Uterus (tissue), 4 donors: ENCODE data around the gene ADH1C. TPM values are rescaled to one million over a fixed set of nuclear protein-coding genes. Genes with fewer than 3 reads are reported as not detected.

Source experiments
- DNase-seq, 2 donors: peaks; one replicate each; pipeline ENCODE4 v3.0.0-alpha.2; 2019 to 2020
- H3K27ac ChIP-seq, 2 donors: fragments of 200-600 bp; sonication (generic); 1 replicate in 1 of 2; 2 replicates in 1 of 2; pipeline ENCODE4 v1.5.1; 2016 to 2018
- H3K27me3 ChIP-seq, 2 donors: fragments of 200-600 bp; sonication (generic); one replicate each; pipeline ENCODE4 v1.5.1; 2018 to 2019; ENCODE audit warnings: control low read depth in 1 of 2
- H3K36me3 ChIP-seq, 2 donors: fragments of 200-600 bp; sonication (generic); one replicate each; pipeline ENCODE4 v1.5.1; 2019; ENCODE audit warnings: control low read depth in 1 of 2
- H3K4me1 ChIP-seq, 2 donors: fragments of 200-600 bp; sonication (generic); one replicate each; pipeline ENCODE4 v1.5.1; 2018 to 2019; ENCODE audit warnings: control low read depth in 1 of 2
- H3K4me3 ChIP-seq, 2 donors: fragments of 200-600 bp; sonication (generic); 1 replicate in 1 of 2; 2 replicates in 1 of 2; pipeline ENCODE4 v1.5.1; 2018 to 2019; ENCODE audit warnings: mild to moderate bottlenecking in 1 of 2
- H3K9me3 ChIP-seq, 2 donors: fragments of 200-600 bp; sonication (generic); one replicate each; pipeline ENCODE4 v1.5.1; 2019; ENCODE audit warnings: control low read depth in 1 of 2
- POLR2A ChIP-seq, 2 donors: fragments of 450-650 bp; IDR thresholded peaks; one replicate each; pipeline ENCODE4 v1.6.1; 2016; ENCODE audit warnings: antibody characterized with exemption in 2 of 2, mild to moderate bottlenecking in 1 of 2, moderate library complexity in 1 of 2
- intact Hi-C: fragments of 100-400 bp; cut with DNase I; formaldehyde crosslinking; loops from one replicate; pipeline ENCODE4 v1.15.1; 2023; ENCODE audit warnings: low total_unique reads
- total RNA-seq, 4 donors: library from RNA; depleted of rRNA in 3 of 4; stranded (reverse); fragments of >200 nt in 3 of 4; gene quantifications; one replicate each; pipeline versions ENCODE4 v1.1.0 to v1.2.4, GENCODE V29; 2014 to 2023
- TF ChIP-seq, protein P1 (sequence below), 4 experiments: fragments of 200-600 bp in 2 of 4; fragments of 450-650 bp in 2 of 4; sonication (generic) in 2 of 4; IDR thresholded peaks; one replicate each; pipeline ENCODE4 v1.5.1; 2016 to 2019; ENCODE audit warnings: antibody characterized with exemption in 4 of 4, mild to moderate bottlenecking in 2 of 4, moderate library complexity in 1 of 4
- donor health status: DM: yes; HTN: yes; CAD: no.

The ADH1C gene
- total RNA-seq, 4 donors from 2014 or later: 0.29 to 4.7 (median 2.3) TPM

DNA sequence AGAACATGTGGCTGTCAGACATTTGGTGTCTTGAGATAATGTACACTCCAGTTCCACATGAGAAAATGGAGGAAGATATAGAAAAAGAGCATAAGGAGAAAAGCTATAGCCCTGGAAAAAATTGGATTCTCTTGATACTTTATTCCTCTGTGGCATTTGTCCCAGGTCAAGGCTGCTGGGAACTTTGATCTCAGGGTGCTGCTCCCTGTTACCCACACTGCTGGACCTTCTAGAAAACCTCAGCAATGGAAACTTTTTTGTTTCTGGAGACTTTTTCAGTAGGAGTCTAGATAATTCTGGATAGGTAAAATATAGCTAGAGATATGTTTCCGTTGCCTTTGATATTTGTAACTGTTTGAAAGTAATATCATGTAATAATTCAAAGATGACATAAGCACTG, 11.1 kb downstream of the ADH1C start:
- TF ChIP-seq, protein P1, sequence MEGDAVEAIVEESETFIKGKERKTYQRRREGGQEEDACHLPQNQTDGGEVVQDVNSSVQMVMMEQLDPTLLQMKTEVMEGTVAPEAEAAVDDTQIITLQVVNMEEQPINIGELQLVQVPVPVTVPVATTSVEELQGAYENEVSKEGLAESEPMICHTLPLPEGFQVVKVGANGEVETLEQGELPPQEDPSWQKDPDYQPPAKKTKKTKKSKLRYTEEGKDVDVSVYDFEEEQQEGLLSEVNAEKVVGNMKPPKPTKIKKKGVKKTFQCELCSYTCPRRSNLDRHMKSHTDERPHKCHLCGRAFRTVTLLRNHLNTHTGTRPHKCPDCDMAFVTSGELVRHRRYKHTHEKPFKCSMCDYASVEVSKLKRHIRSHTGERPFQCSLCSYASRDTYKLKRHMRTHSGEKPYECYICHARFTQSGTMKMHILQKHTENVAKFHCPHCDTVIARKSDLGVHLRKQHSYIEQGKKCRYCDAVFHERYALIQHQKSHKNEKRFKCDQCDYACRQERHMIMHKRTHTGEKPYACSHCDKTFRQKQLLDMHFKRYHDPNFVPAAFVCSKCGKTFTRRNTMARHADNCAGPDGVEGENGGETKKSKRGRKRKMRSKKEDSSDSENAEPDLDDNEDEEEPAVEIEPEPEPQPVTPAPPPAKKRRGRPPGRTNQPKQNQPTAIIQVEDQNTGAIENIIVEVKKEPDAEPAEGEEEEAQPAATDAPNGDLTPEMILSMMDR (IDR thresholded peaks at IDR 0.05): no peak
- TF ChIP-seq POLR2A (IDR thresholded peaks at IDR 0.05): no peak
- H3K27me3 ChIP-seq: no peaks in the 10 kb centered on the region
- intact Hi-C loops: no loop called here
- H3K4me3 ChIP-seq: no peak overlapping the region
- no peaks in the 10 kb centered on the region for H3K9me3 ChIP-seq
- H3K27ac ChIP-seq: no peak overlapping the region
- H3K36me3 ChIP-seq: no peaks in the 10 kb centered on the region
- H3K4me1 ChIP-seq: no peaks in the 10 kb centered on the region
- no peak for DNase-seq

DNA sequence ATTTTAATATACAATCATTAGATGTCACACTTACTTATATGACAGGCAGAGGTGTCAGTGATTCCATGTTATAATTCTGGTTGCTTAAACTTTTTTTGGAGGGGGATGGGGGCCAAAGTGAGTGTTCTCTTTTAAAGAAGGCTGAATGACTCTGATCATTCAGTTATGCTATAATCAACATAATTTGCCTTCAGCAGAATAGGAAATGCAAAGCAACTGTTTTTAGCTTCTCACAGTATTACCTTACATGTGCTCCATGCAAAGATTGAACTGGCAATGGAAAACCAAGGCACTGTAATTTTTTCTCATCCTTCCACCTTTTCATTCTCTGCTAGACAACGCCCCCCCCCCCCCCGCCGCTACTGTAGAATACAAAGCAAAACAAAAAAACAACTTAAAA, 13.4 kb downstream of the ADH1C start:
- no peak for DNase-seq
- intact Hi-C loops: no loop called here
- TF ChIP-seq, protein P1 (IDR thresholded peaks at IDR 0.05): no peak
- no peak for TF ChIP-seq POLR2A (IDR thresholded peaks at IDR 0.05)
- H3K4me1 ChIP-seq: no peaks in the 10 kb centered on the region
- H3K4me3 ChIP-seq: no peak overlapping the region
- no peaks in the 10 kb centered on the region for H3K27me3 ChIP-seq
- no peaks in the 10 kb centered on the region for H3K36me3 ChIP-seq
- no peak overlapping the region for H3K27ac ChIP-seq
- no peaks in the 10 kb centered on the region for H3K9me3 ChIP-seq

DNA sequence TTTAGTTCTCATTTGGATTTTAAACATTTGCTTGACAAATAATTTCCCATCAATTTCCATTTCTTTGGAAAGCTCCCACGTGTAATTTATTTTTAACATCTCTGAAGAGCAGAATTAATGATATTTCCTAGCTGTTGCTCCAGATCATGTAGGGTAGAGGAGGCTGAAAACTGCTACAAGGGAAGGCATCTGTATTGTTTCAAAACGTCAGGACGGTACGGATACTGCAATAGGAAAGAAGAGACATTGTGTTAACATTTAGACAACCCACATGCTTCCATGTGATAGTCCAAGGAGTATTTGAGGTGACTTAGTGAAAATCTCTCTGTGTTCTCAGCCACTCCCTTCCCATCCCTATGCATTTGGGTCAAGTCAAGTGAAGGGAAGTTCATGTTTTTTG, 16.0 kb downstream of the ADH1C start:
- intact Hi-C loops: no loop called here
- H3K27ac ChIP-seq: peak overlapping the region in 1 of 2 donors; percentile 3
- H3K27me3 ChIP-seq: no peaks in the 10 kb centered on the region
- H3K9me3 ChIP-seq: no peaks in the 10 kb centered on the region
- no peaks in the 10 kb centered on the region for H3K4me1 ChIP-seq
- H3K4me3 ChIP-seq: no peak overlapping the region
- no peak for DNase-seq
- no peaks in the 10 kb centered on the region for H3K36me3 ChIP-seq
- no peak for TF ChIP-seq POLR2A (IDR thresholded peaks at IDR 0.05)
- TF ChIP-seq, protein P1 (IDR thresholded peaks at IDR 0.05): no peak

DNA sequence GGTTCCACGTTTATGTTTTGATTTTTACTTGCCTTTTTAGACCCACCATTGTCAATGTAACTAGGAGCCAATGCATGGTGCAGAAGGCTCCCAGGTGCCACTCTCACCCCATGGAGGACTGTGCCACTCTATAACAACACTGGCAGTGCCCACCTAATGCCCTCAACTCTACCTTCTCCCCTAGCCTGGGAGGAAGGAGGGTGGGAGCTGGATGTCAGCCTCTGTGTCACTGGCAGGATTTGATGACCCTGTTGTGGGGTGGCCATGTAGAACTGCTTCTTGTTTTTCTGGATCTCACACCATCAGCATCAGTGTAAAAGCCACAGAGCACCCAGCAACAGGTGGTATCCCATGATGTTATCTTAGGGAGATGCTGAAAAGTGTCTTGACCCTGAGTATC, 17.7 kb downstream of the ADH1C start:
- intact Hi-C loops: no loop called here
- H3K4me3 ChIP-seq: no peak overlapping the region
- H3K27me3 ChIP-seq: no peaks in the 10 kb centered on the region
- H3K36me3 ChIP-seq: no peaks in the 10 kb centered on the region
- no peaks in the 10 kb centered on the region for H3K4me1 ChIP-seq
- DNase-seq: no peak
- no peaks in the 10 kb centered on the region for H3K9me3 ChIP-seq
- TF ChIP-seq, protein P1 (IDR thresholded peaks at IDR 0.05): no peak
- TF ChIP-seq POLR2A (IDR thresholded peaks at IDR 0.05): no peak
- H3K27ac ChIP-seq: no peak overlapping the region

DNA sequence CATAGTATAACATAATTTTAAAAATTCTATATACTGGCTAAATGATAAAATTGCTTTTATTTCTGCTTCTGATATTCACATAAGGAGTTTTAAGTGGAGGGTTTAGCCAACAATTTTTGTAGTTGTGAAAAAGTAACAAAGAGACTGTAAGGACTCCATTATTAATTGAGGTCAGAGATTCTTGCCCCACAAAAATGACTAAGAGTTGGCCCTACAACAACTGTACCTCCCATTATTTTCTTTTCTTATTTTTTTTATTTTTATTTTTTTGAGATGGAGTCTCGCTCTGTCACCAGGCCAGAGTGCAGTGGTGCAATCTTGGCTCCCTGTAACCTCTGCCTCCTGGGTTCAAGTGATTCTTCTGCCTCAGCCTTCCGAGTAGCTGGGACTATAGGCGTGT, 21.9 kb downstream of the ADH1C start:
- no peaks in the 10 kb centered on the region for H3K9me3 ChIP-seq
- intact Hi-C loops: no loop called here
- no peaks in the 10 kb centered on the region for H3K27me3 ChIP-seq
- no peak overlapping the region for H3K4me3 ChIP-seq
- H3K36me3 ChIP-seq: no peaks in the 10 kb centered on the region
- H3K4me1 ChIP-seq: no peaks in the 10 kb centered on the region
- no peak for DNase-seq
- H3K27ac ChIP-seq: peak overlapping the region; percentile 20 to 57
- TF ChIP-seq, protein P1 (IDR thresholded peaks at IDR 0.05): no peak
- no peak for TF ChIP-seq POLR2A (IDR thresholded peaks at IDR 0.05)
